Stimulated activated CD4-positive, alpha-beta T cell treated with anti-CD3 and anti-CD28 coated beads, Interleukin-15, amount 100 ng/mL, for 24 hours (primary cell): ENCODE data around the gene ARPC1B.
"Not testable (repeated sequence)": the region's sequence is repeated elsewhere in the genome, so short reads cannot be mapped to it uniquely, and the experiment has no call there.

ENCODE experiments used
- DNase-seq: peaks from one replicate; pipeline ENCODE4 v3.0.0-alpha.2; 2020

The ARPC1B gene

GRCh38 chr7:99374111-99375064 lies at the start of gene ARPC1B:
ARPC1B (plus strand) TSS chr7:99374730; CDS start chr7:99385715, 10,985 bp downstream.
- peak; percentile 93 for DNase-seq

GRCh38 chr7:99325001-99325493 lies 49.5 kb upstream of the ARPC1B start:
- DNase-seq = no peak

GRCh38 chr7:99325592-99326407 lies 48.7 kb upstream of the ARPC1B start, which contains the start of gene ARPC1A:
ARPC1A (plus strand) TSS chr7:99325898; CDS start chr7:99333354, 7,456 bp downstream.
- peak; percentile 92 for DNase-seq

GRCh38 chr7:99326408-99326782 lies 48.1 kb upstream of the ARPC1B start:
- no peak for DNase-seq

GRCh38 chr7:99330314-99330961 lies 44.1 kb upstream of the ARPC1B start:
- not testable (repeated sequence) for DNase-seq

- peak; percentile 25 for DNase-seq
Observed at GRCh38 chr7:99331002-99331401, 43.5 kb upstream of the ARPC1B start.

GRCh38 chr7:99339595-99339994 lies 34.9 kb upstream of the ARPC1B start:
- no peak for DNase-seq

- no peak for DNase-seq
Observed at GRCh38 chr7:99340659-99341058, 33.9 kb upstream of the ARPC1B start.

- no peak for DNase-seq
Observed at GRCh38 chr7:99344061-99344647, 30.4 kb upstream of the ARPC1B start.

GRCh38 chr7:99350641-99351040 lies 23.9 kb upstream of the ARPC1B start:
- DNase-seq = not testable (repeated sequence)

- no peak for DNase-seq
Observed at GRCh38 chr7:99352247-99352646, 22.3 kb upstream of the ARPC1B start.

GRCh38 chr7:99355098-99355497 lies 19.4 kb upstream of the ARPC1B start:
- no peak for DNase-seq

- DNase-seq = no peak
Observed at GRCh38 chr7:99357701-99358490, 16.6 kb upstream of the ARPC1B start.

GRCh38 chr7:99358521-99358920 lies 16.0 kb upstream of the ARPC1B start:
- DNase-seq = not testable (repeated sequence)

GRCh38 chr7:99359465-99360154 lies 14.9 kb upstream of the ARPC1B start:
- DNase-seq = no peak

- DNase-seq = no peak
Observed at GRCh38 chr7:99362801-99363200, 11.7 kb upstream of the ARPC1B start.

- no peak for DNase-seq
Observed at GRCh38 chr7:99363286-99363685, 11.2 kb upstream of the ARPC1B start.

GRCh38 chr7:99365318-99366141 lies 9.0 kb upstream of the ARPC1B start:
- peak; percentile 66 for DNase-seq

GRCh38 chr7:99366646-99367045 lies 7.9 kb upstream of the ARPC1B start:
- DNase-seq = no peak
